MG63 (cell line): ENCODE results near the gene IDUA. TPM values are rescaled to one million over a fixed set of nuclear protein-coding genes. Genes with fewer than 3 reads are reported as not detected.

Source experiments
- DNase-seq: peaks from one replicate; pipeline ENCODE4 v3.0.0-alpha.2; 2020
- H3K27me3 ChIP-seq: fragments of 250-450 bp; sonication (Bioruptor Pico); 2 replicates; pipeline ENCODE4 v1.5.1; 2020; ENCODE audit warnings: mild to moderate bottlenecking, moderate library complexity
- H3K36me3 ChIP-seq: fragments of 250-450 bp; sonication (Bioruptor Pico); 2 replicates; pipeline ENCODE4 v1.5.1; 2020; ENCODE audit warnings: mild to moderate bottlenecking, moderate library complexity
- H3K4me3 ChIP-seq: fragments of 250-450 bp; sonication (Bioruptor Pico); 2 replicates; pipeline ENCODE4 v1.5.1; 2020; ENCODE audit warnings: mild to moderate bottlenecking, moderate library complexity
- H3K9me3 ChIP-seq: fragments of 250-450 bp; sonication (Bioruptor Pico); 2 replicates; pipeline ENCODE4 v1.5.1; 2020; ENCODE audit warnings: mild to moderate bottlenecking, moderate library complexity
- total RNA-seq: library from RNA; depleted of rRNA; stranded (reverse); fragments of >200 nt; shearing (Covaris generic); gene quantifications from 2 replicates; pipeline ENCODE4 v1.2.3, GENCODE V29; 2014; ENCODE audit warnings: low replicate concordance

Gene IDUA
- total RNA-seq, 1 experiment from 2014 or later = 13.5 TPM

DNA sequence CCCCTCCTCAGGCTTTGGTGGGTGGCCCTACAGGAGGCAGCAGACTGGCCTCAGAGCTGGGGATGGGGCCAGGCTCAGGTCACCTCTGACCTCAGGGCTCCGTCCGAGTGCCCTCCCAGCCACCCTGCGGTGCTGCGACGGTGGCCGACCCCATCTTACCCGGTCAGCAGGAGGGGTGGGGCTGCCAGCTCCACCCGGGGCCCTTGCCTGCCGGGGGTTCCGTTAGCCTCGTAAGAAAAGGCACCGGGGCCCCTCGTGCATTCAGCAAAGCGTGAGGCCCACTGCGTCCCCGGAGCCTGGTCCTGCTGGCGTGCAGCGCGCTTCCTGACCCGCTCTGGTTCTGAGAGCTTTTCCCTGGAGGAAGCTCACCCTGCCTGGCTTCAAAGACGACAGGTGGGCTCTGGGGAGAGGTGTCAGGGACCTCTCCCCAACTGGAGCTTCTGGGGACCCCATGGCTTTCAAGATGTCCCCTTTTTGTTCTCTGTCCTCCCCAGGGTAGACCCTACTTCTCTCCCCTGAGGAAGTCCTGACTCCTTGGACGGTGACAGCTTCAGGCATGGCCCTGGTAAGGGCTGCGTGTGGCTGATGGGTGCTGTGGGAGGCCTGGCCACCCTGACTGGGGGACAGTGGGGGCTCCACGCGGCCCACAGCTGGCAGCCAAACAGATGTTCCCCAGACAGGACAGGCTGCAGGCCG is 40.5 kb downstream of the IDUA start:
- Histone ChIP-seq H3K9me3 (no peaks in the 10 kb centered on the region), H3K36me3 (peaks cover 4% of the 10 kb centered on the region; the same call in 1 of the 2 replicates), H3K4me3 (no peak overlapping the region), H3K27me3 (no peaks in the 10 kb centered on the region)
- DNase-seq = no peak

DNA sequence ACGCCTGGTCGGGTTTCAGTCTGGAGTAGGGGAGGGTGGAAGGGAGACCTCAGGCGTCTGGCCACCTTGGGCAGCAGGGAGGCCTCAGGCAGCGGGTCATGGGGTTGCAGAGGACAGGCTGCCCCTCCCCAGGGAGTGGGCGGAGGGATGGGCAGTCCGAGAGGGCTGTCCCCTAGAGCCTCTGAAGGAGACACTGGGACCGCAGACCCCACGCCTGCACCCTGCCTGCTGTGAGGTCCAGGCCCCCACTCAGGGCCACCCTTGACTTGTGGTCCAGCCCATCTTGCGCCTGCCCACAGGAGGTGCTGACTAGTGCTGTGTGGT is 41.0 kb downstream of the IDUA start:
- H3K4me3 ChIP-seq = no peak overlapping the region
- H3K27me3 ChIP-seq = no peaks in the 10 kb centered on the region
- peaks cover 4% of the 10 kb centered on the region; the same call in 1 of the 2 replicates for H3K36me3 ChIP-seq
- no peak for DNase-seq
- H3K9me3 ChIP-seq = no peaks in the 10 kb centered on the region

DNA sequence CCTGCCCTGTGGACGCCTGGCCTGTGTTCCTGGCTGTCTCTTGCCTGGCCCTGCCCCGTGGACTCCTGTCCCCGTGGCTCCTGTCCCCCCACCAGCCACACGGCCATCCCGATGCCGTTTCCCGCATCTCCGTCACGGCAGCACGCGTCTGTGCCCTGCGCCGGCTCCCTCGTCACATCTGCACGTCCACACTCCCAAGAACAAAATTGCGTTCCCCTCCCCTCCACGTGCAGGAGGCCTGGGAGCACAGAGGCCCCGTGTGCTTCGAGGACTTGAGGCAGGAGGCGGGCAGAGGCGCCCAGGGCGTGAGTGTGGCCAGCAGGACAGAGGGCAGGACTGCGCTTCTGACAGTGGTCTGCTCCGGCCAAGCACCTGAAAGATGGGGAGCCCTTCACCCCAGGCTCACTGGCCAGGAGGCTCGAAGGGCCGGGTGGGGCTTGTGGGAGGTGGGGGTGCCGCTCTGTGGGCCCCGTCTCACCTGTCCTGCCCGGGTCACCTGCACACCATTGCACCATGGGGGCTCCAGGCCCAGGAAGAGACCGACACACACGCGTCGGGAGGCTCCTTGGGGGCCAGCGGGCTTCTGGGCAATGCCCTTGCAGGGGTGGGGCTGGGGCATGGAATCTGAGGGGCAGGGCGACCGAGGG is 41.9 kb downstream of the IDUA start:
- Histone ChIP-seq H3K4me3 (no peak overlapping the region), H3K9me3 (no peaks in the 10 kb centered on the region), H3K36me3 (peaks cover 4% of the 10 kb centered on the region; the same call in 1 of the 2 replicates), H3K27me3 (no peaks in the 10 kb centered on the region)
- DNase-seq = no peak

DNA sequence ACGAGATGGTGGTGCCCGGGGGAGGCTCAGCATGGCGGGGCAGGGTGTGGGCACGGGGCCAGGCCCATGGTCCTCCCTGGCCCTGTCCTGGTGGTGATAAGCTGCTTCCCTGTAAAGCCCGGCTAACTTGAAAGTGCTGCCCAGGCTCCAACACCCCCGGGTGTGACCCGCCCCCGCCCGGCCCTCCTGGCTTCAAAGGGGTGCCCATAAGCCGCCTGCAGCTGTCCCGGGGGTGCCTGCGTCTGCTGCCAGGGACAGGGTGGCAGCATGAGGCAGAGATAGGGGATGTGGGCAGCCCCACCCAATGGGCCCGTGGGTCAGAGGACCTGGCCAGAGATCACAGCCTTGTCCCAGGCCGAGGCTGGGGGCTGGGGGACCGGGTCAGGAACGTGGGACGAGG is 42.7 kb downstream of the IDUA start:
- peaks cover 4% of the 10 kb centered on the region; the same call in 1 of the 2 replicates for H3K36me3 ChIP-seq
- no peaks in the 10 kb centered on the region for H3K9me3 ChIP-seq
- H3K4me3 ChIP-seq = no peak overlapping the region
- no peaks in the 10 kb centered on the region for H3K27me3 ChIP-seq
- DNase-seq = no peak

DNA sequence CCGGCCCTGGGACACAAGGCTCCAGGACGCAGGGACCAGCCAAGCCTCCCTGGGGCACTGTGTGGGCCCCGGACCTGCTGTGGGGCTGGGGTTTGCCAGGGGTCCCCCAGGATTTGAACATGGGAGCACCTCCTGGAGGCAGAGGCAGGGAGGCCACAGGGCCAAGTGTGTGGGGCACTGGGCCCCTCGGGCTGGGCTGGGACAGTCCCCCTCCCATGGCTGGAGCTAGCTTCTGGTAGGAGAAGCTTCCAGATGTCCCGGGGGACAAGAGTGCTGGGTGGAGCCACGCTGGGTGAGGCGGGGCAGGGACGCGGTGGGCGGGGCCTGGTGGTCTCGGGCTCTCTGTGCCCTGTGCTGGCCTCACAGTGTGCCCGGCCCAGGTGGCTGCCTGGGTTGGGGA is 43.2 kb downstream of the IDUA start:
- H3K4me3 ChIP-seq = no peak overlapping the region
- H3K9me3 ChIP-seq = no peaks in the 10 kb centered on the region
- H3K27me3 ChIP-seq = no peaks in the 10 kb centered on the region
- no peak for DNase-seq
- peaks cover 4% of the 10 kb centered on the region; the same call in 1 of the 2 replicates for H3K36me3 ChIP-seq

DNA sequence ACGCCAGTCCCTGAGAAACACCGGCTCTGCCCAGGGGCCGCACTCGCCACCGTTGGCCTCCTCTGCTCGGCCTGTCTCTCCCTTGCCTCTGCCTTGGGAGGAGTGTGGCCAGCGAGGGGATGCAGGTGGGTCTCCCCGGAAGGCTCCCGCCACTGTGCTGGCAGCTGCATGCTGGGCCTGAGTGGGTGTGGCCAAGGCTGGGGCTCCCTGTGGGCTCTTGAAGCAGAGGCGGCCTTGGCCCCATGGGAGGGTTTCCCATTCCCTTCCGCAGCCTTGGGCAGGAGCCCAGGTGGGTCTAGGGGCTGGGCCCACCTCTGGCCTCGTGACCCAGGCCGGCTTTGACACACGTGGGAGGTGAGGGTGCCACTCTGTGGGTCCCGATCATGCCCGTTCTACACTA is 43.7 kb downstream of the IDUA start:
- no peaks in the 10 kb centered on the region; the same call in 1 of the 2 replicates for H3K36me3 ChIP-seq
- no peak for DNase-seq
- no peak overlapping the region for H3K4me3 ChIP-seq
- H3K9me3 ChIP-seq = no peaks in the 10 kb centered on the region
- H3K27me3 ChIP-seq = no peaks in the 10 kb centered on the region

DNA sequence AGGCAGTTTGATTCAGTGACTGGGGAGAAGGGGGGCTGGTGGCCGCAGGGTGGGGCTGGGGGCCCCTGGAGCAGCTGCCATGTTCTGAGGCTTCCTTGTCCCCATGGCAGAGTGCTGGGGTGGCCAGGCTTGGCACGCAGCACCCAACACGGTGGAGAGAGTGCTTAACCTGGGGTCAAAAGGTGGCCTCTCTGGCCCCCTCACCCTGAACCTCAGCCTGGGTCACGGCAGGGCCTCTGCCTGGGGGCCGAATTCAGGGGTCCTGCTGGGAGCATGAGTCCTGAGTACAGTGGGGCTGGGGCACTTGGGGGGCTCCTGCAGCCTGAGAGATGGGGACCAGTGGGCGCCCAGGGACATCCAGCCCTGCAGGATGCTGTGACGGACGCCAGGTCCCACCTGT is 44.5 kb downstream of the IDUA start:
- no peak for DNase-seq
- H3K36me3 ChIP-seq = no peaks in the 10 kb centered on the region
- H3K27me3 ChIP-seq = no peaks in the 10 kb centered on the region
- H3K9me3 ChIP-seq = no peaks in the 10 kb centered on the region
- no peak overlapping the region for H3K4me3 ChIP-seq

DNA sequence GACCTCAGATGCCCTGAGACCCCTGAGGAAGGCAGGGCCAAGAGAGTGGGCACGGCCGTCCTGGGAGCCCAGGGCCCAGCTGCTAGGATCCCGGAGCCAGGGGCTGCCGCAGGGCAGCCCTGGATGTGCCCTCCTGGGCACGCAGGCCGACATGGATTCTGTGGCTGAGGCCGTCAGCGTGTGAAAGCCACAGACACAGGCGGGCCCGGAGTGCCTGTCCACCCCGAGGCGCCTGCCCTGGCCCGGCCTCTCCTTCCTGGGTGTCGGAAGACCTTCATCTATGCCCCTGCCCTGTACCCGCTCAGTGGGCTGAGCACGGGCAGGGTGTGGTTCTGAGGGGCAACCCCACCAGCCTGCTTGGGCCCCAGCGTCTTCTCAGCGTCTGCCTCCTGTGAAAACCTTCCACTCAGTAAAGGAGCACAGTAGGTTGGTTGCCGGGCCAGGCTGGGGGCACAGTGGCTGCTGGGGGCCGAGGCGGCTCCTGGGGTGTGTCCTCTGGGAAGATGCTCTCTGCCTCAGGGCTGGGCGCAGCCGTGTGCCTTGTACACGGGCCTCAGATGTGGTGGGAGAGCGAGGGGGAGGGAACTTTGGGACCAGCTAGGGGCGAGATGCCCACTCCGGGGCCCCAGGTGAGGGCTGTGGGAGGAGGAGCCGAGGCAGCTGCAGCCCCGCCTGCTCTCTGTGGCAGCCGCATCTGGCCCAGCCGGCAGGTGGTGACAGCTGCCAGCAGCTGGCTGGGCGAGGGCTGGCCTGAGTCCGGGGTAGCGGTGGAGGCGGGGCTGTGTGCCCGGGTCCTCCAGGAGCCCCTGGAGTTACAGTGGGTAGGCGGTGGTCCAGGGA is 45.3 kb downstream of the IDUA start:
- DNase-seq = peak; percentile 58
- H3K36me3 ChIP-seq = no peaks in the 10 kb centered on the region
- H3K4me3 ChIP-seq = no peak overlapping the region
- no peaks in the 10 kb centered on the region for H3K9me3 ChIP-seq
- no peaks in the 10 kb centered on the region for H3K27me3 ChIP-seq

DNA sequence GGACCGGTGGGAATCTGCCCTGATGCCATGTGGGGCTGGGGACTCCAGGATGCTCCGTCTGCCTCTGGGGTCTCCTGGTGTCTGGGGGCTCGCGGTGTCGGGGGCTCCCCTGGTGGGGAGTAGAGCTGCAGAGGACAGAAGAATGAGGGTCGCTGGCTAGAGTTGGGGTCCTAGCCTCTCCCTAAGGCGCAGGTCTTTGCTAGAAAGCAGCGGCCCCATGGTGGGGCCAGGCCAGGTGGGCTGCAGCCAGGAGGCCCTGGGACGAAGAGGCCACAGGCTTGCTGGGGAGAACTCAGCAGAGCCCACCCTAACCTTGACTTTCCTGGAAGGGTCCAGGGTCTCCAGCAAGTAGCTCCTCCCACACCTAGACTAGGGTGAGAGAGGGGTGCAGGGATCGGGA is 46.0 kb downstream of the IDUA start:
- Histone ChIP-seq H3K36me3 (no peaks in the 10 kb centered on the region), H3K9me3 (no peaks in the 10 kb centered on the region), H3K4me3 (no peak overlapping the region), H3K27me3 (no peaks in the 10 kb centered on the region)
- DNase-seq = no peak

DNA sequence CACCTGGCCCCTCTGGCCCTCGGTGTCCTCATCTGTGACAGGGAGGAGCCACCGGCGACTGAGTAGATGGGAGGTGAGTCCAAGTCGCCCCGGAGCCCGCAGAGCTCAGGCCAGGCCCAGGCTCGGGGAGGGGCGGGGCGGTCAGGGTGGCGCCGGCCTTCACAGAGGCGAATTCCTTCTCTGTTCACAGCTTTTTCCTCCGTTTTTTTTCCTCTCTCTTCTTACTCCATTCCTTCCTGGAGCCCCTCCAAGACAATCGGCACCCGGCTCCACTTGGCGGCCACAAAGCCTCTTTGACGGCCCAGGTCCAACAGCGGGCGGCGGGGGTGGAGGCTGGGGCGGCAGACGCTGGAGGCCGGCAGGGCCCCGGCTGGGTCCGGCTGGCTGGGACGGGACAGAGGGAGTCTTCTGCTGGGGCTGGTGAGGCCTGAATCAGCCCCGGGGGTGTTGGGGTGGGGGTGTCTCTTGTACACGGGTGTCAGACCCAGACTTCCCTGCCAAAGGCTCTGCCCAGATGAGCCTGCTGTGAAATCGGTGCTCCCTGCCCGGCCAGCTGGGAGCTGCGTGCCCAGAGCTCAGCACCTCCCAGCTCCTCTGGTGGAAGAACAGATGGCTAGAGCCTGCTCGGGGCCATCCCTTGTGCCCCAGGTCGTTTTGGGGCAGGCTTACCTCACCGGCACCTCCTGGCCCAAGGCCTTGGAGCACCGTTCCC is 47.2 kb downstream of the IDUA start:
- Histone ChIP-seq H3K4me3 (peak overlapping the region; percentile 27), H3K36me3 (no peaks in the 10 kb centered on the region), H3K9me3 (no peaks in the 10 kb centered on the region), H3K27me3 (no peaks in the 10 kb centered on the region)
- DNase-seq = peak; percentile 96

DNA sequence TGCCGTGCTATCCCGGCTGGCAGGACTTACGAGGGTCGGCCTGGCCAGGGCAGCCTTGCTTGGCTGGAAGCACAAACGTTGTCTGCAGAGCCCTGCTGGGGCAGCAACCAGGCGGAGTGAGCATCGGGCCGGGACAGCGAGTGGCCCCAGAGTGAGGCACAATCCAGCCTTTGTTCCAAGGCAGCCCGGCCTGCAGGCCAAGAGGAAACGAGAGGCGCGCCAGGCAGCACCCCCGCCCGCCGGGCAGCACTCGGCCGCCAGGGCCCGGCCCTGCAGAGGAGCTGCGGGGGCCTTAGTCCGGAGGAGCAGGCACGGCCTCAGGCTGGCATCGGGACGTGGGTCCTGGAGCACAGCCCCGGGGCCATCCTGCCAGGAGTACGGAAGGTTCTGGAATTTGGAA is 48.7 kb downstream of the IDUA start:
- peak overlapping the region; percentile 21 for H3K4me3 ChIP-seq
- no peaks in the 10 kb centered on the region for H3K27me3 ChIP-seq
- H3K36me3 ChIP-seq = no peaks in the 10 kb centered on the region
- H3K9me3 ChIP-seq = no peaks in the 10 kb centered on the region
- peak; percentile 66 for DNase-seq

DNA sequence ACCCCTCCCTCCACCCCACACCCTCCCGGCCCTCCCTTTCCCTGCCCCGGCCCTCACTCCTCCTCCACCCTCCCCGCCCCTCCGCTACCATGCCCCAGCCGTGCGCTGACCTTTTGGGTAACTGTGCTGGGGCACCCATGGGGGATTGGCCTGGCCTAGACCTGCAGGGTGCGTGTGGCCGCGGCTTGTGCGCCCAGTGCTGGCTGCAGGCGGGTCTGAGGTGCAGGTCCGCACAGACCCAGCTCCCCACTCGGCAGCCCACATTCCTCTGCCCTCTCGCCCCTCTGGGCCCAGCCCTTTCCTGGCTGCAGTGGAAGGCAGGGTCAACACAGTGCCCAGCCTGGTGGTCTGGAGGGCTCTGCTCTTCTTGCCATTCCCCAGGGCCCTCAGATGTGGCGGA is 49.3 kb downstream of the IDUA start:
- Histone ChIP-seq H3K36me3 (no peaks in the 10 kb centered on the region), H3K27me3 (no peaks in the 10 kb centered on the region), H3K9me3 (no peaks in the 10 kb centered on the region), H3K4me3 (no peak overlapping the region)
- no peak for DNase-seq

DNA sequence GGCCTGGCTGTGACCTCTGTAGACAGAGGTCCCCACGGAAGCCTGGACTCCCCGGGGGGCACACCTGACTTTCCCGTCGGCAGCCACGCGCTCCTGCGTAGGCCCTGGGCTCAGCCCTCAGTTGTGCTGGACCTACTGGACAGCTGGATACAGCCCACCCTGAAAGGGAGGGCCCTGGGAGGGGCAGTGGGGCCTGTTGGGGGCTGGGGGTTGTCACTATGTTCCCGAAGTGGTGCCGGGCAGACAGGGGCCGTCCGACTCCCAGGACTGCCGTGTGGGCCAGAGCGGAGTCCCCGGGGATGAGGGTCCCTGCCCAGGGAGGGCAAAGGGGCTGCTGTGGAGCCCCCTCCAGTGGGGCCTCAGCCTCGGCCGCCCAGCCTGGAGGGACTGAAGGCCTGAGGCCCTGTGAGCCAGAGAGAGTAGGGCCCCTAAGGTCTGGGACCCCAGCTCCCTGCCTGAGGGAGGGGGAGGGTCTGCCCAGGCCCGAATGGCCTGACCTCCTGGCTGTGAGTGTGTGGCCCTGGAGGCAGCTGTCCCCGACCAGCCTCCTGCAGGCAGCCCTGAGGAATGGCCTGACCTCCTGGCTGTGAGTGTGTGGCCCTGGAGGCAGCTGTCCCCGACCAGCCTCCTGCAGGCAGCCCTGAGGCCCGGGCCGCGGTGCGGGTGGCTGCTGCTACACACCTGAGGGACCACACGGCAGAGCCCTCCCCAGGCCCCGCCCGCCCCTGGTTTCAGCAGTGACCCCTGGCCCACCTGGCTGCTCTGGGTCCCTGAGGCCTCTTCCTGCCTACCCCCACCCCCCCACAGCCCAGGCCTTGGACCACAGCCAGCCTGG is 50.3 kb downstream of the IDUA start:
- DNase-seq = no peak
- no peaks in the 10 kb centered on the region for H3K36me3 ChIP-seq
- no peak overlapping the region for H3K4me3 ChIP-seq
- no peaks in the 10 kb centered on the region for H3K9me3 ChIP-seq
- no peaks in the 10 kb centered on the region for H3K27me3 ChIP-seq

DNA sequence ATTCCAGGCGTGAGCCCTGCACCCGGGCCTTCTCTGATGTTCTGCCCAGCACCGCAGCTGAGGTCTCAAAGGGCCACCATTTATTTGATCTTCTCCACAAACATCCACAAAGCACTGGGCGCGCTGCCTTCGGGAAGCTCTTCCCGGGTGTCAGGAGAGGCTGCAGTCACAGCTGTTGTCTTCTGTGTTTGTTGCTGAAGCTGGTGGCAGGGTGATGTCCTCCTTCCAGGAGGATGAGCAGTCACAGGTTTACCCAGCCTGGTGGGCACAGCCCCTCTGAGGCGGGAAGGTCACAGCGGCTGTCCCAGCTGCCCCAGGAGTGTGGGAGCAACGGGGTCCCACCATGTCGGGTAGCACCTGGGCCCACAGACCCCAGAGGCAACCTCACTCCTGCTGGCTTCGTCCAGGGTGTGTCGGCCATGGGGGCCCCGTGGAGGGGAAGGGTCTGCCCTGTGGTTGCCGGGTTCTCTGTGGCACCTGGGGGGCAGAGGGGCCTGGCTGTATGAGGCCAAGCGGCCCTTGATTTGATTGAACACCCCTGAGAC is 52.2 kb downstream of the IDUA start:
- Histone ChIP-seq H3K9me3 (no peaks in the 10 kb centered on the region), H3K36me3 (no peaks in the 10 kb centered on the region), H3K27me3 (no peaks in the 10 kb centered on the region), H3K4me3 (no peak overlapping the region)
- no peak for DNase-seq

DNA sequence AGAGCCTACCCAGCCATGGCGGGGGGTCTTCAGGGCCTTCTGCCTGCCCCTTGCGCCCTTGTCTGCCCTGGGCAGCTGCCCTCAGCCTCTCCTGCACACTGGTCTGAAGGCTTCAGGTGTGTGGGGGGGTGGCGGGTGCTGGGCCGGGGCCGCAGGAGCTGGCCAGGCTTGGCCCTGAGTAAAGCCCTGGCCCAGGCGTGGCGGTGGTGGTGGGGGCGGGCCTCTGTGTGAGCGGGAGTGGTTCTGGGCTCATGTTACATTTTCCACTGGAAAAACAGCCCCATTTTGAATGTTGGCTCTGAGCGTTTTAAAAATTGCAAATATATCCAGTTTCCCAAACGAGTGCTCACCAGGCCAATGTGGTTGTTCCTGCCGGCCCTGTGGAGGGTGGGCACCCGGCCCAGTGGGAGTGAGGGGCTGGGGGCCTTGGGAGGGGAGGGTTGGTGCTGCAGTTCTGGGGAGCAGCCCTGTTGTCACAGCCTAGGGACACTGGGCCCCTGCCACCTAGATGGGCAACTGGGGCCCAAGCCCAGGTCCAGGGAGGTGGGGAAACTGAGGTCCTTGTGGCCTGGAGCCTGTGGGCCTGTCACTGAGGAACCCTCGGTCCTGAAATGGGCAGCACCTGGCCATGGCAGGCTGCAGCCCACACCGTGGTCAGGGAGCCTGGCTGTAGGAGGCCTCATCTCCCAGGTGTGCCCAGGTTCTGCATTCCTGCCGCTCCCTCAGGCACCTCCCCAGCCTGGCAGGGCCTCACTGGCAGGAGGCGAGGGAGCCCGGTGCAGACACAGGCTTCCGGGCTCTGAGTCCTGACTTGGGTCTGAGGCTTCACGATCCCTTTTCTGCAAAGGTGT is 52.9 kb downstream of the IDUA start:
- H3K36me3 ChIP-seq = no peaks in the 10 kb centered on the region
- H3K4me3 ChIP-seq = no peak overlapping the region
- H3K9me3 ChIP-seq = no peaks in the 10 kb centered on the region
- no peaks in the 10 kb centered on the region for H3K27me3 ChIP-seq
- DNase-seq = peak; percentile 79
